Pancreas (tissue), 10 donors: ENCODE results near the gene SLU7. TPM values are rescaled to one million over a fixed set of nuclear protein-coding genes. Genes with fewer than 3 reads are reported as not detected.

Experiments
- ATAC-seq, 4 donors: fragments of 200-7000 bp; cut with Tn5 transposase; one replicate each; pipeline versions ENCODE4 v1.8.0 to v1.9.1; 2020; ENCODE audit warnings: mild to moderate bottlenecking in 4 of 4, moderate library complexity in 4 of 4
- DNase-seq, 6 donors: peaks; one replicate each; pipeline ENCODE4 v3.0.0-alpha.2; 2020
- FAIRE-seq: peaks from 2 replicates; lab custom pipeline; 2012; peaks lifted over from hg19 to GRCh38; lab: Jason Lieb, UNC
- H3K27ac ChIP-seq, 4 donors: fragments of 200-600 bp; sonication (generic); 1 replicate in 3 of 4; 2 replicates in 1 of 4; pipeline versions ENCODE4 v1.5.0 to v1.8.0; 2020
- H3K27me3 ChIP-seq, 4 donors: fragments of 200-600 bp; one replicate each; pipeline ENCODE4 v1.8.0; 2021
- H3K36me3 ChIP-seq, 3 donors: fragments of 200-600 bp; sonication (generic) in 1 of 3; one replicate each; pipeline versions ENCODE4 v1.5.0 to v1.8.0; 2020 to 2021
- H3K4me1 ChIP-seq, 3 donors: fragments of 200-600 bp; one replicate each; pipeline ENCODE4 v1.8.0; 2021
- H3K4me3 ChIP-seq, 4 donors: fragments of 200-600 bp; sonication (generic) in 2 of 4; one replicate each; pipeline versions ENCODE4 v1.5.0 to v1.8.0; 2020 to 2021
- H3K9me3 ChIP-seq, 4 donors: fragments of 200-600 bp; one replicate each; pipeline ENCODE4 v1.8.0; 2021
- CTCF ChIP-seq, 4 donors: fragments of 200-600 bp; sonication (generic) in 3 of 4; IDR thresholded peaks; one replicate each; pipeline versions ENCODE4 v1.5.0 to v1.8.0; 2021; ENCODE audit warnings: antibody characterized with exemption in 4 of 4
- WGBS, 2 donors: extraction: QIAGEN DNeasy Blood & Tissue Kit; methylation state at CpG; one replicate each; pipeline ENCODE4 v1.1.7; 2013; 5-methylcytosine and 5-hydroxymethylcytosine counted together
- intact Hi-C, 3 donors: fragments of 100-400 bp; cut with DNase I; formaldehyde crosslinking; loops; one replicate each; pipeline versions ENCODE4 v1.11.1 to v1.14.2; 2022
- polyA plus RNA-seq, 2 donors: library from polyadenylated mRNA; stranded (reverse); fragments of 200-250 nt; gene quantifications; one replicate each; pipeline ENCODE4 v1.2.3, GENCODE V29; 2013
- total RNA-seq, 6 donors: library from RNA; stranded (reverse); fragmentation: NEBNext Ultra II Directional in 4 of 6; extraction: Animal tissue kit (Norgen Biotek cat#: 25700) in 4 of 6; gene quantifications; one replicate each; pipeline versions ENCODE4 v1.2.1 to v1.2.4, GENCODE V29; 2021 to 2023
- donor health status: healthy with polysubstance abuse.
- donor health status: DM: no; HTN: no; CAD: no; lungs with moderate emphysema.
- donor health status: DM: no; HTN: no; CAD: no.
- donor health status: control.
- donor health status: control.
- donor health status: Bipolar disorder and iron deficiency.
- donor health status: DM: yes; HTN: yes; CAD: no.
- donor health status: DM: no; HTN: no; CAD: no.
- donor health status: DM: no; HTN: no; CAD: no.
- donor health status: DM: yes; HTN: yes; CAD: no.

Gene SLU7
- total and polyA plus RNA-seq, 8 donors, result 12.3 to 24.6 (median 20.6) TPM

- Histone ChIP-seq H3K27me3 (no peaks in the 10 kb centered on the region), H3K9me3 (no peaks in the 10 kb centered on the region), H3K36me3 (no peaks in the 10 kb centered on the region), H3K4me1 (no peaks in the 10 kb centered on the region), H3K27ac (no peak overlapping the region), H3K4me3 (no peak overlapping the region)
- 67 to 88% methylated on average over 7 of the region's 7 CpGs for WGBS, 2 donors
- no peak for ATAC-seq
- FAIRE-seq, result no peak
- no peak for DNase-seq
- intact Hi-C loops, result loop anchor here in 1 of 3 donors (10.0 kb wide), 1 partner anchor 163 kb away; no protein-coding TSS in a partner anchor
- no peak for TF ChIP-seq CTCF (IDR thresholded peaks at IDR 0.05)
These were observed 61.5 kb downstream of the SLU7 start for GRCh38 chr5:160357394-160357793.

- intact Hi-C loops, result loop anchor here in 1 of 3 donors (10.0 kb wide), 1 partner anchor 162 kb away; no protein-coding TSS in a partner anchor
- no peaks in the 10 kb centered on the region for H3K27me3 ChIP-seq
- FAIRE-seq (no peak), DNase-seq (no peak), ATAC-seq (no peak)
- H3K27ac ChIP-seq, result no peak overlapping the region
- no peaks in the 10 kb centered on the region for H3K9me3 ChIP-seq
- no peak overlapping the region for H3K4me3 ChIP-seq
- H3K4me1 ChIP-seq, result no peaks in the 10 kb centered on the region
- TF ChIP-seq CTCF (IDR thresholded peaks at IDR 0.05), result no peak
- WGBS, 2 donors, result 48 to 51% methylated on average over 7 of the region's 7 CpGs
- no peaks in the 10 kb centered on the region for H3K36me3 ChIP-seq
These were observed 62.1 kb downstream of the SLU7 start for GRCh38 chr5:160356550-160357347.

GRCh38 chr5:160354666-160355065 is 64.2 kb downstream of the SLU7 start:
- WGBS, 2 donors, result 85 to 90% methylated on average over 14 of the region's 14 CpGs
- FAIRE-seq (no peak), ATAC-seq (no peak), DNase-seq (no peak)
- H3K4me3 ChIP-seq, result no peak overlapping the region
- H3K36me3 ChIP-seq, result no peaks in the 10 kb centered on the region
- no peaks in the 10 kb centered on the region for H3K9me3 ChIP-seq
- no peak overlapping the region for H3K27ac ChIP-seq
- no peak for TF ChIP-seq CTCF (IDR thresholded peaks at IDR 0.05)
- H3K4me1 ChIP-seq, result no peaks in the 10 kb centered on the region
- intact Hi-C loops, result loop anchor here in 1 of 3 donors (10.0 kb wide), 1 partner anchor 160 kb away; no protein-coding TSS in a partner anchor
- H3K27me3 ChIP-seq, result no peaks in the 10 kb centered on the region

- Histone ChIP-seq H3K4me1 (no peaks in the 10 kb centered on the region), H3K27ac (no peak overlapping the region), H3K36me3 (no peaks in the 10 kb centered on the region), H3K4me3 (no peak overlapping the region), H3K27me3 (no peaks in the 10 kb centered on the region), H3K9me3 (no peaks in the 10 kb centered on the region)
- WGBS, 2 donors, result 75 to 86% methylated on average over 8 of the region's 8 CpGs
- intact Hi-C loops, result loop anchor here in 1 of 3 donors (10.0 kb wide), 1 partner anchor 159 kb away; no protein-coding TSS in a partner anchor
- no peak for FAIRE-seq
- DNase-seq, result no peak
- TF ChIP-seq CTCF (IDR thresholded peaks at IDR 0.05), result no peak
- ATAC-seq, result no peak
These were observed 65.5 kb downstream of the SLU7 start for GRCh38 chr5:160353379-160353778.

GRCh38 chr5:160352308-160352707 is 66.6 kb downstream of the SLU7 start:
- Histone ChIP-seq H3K27ac (no peak overlapping the region), H3K36me3 (no peaks in the 10 kb centered on the region), H3K4me3 (no peak overlapping the region), H3K27me3 (no peaks in the 10 kb centered on the region), H3K4me1 (no peaks in the 10 kb centered on the region), H3K9me3 (no peaks in the 10 kb centered on the region)
- ATAC-seq (no peak), DNase-seq (no peak), FAIRE-seq (no peak)
- intact Hi-C loops, result loop anchor here in 1 of 3 donors (10.0 kb wide), 1 partner anchor 158 kb away; no protein-coding TSS in a partner anchor
- no peak for TF ChIP-seq CTCF (IDR thresholded peaks at IDR 0.05)
- WGBS, 2 donors, result 91 to 95% methylated on average over 4 of the region's 4 CpGs
